Measurements from ENCODE around the gene UGGT2.

DNA sequence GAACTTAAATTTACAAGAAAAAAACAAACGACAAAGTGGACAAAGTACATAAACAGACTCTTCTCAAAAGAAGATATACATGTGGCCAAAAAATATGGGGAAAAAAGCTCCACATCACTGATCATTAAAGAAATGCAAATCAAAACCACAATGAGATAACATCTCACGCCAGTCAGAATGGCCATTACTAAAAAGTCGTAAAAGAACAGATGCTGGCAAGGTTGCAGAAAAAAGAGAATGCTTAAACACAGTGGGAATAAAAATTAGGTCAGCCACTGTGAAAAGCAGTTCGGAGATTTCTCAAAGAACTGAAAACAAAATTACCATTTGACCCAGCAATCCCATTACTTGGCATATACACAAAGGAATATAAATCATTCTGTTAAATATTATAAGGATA, 132.7 kb downstream of the UGGT2 start:
- TF ChIP-seq, protein P1, sequence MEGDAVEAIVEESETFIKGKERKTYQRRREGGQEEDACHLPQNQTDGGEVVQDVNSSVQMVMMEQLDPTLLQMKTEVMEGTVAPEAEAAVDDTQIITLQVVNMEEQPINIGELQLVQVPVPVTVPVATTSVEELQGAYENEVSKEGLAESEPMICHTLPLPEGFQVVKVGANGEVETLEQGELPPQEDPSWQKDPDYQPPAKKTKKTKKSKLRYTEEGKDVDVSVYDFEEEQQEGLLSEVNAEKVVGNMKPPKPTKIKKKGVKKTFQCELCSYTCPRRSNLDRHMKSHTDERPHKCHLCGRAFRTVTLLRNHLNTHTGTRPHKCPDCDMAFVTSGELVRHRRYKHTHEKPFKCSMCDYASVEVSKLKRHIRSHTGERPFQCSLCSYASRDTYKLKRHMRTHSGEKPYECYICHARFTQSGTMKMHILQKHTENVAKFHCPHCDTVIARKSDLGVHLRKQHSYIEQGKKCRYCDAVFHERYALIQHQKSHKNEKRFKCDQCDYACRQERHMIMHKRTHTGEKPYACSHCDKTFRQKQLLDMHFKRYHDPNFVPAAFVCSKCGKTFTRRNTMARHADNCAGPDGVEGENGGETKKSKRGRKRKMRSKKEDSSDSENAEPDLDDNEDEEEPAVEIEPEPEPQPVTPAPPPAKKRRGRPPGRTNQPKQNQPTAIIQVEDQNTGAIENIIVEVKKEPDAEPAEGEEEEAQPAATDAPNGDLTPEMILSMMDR (IDR thresholded peaks at IDR 0.05): no peak
- TF ChIP-seq POLR2A (IDR thresholded peaks at IDR 0.05): no peak

Measured in prostate gland (tissue), 2 donors.